HuH-7.5 (cell line): ENCODE data around the gene TSC22D3.

Experiments
- DNase-seq: peaks from one replicate; pipeline ENCODE4 v3.0.0; 2011; ENCODE audit warnings: low spot score

The TSC22D3 gene

DNA sequence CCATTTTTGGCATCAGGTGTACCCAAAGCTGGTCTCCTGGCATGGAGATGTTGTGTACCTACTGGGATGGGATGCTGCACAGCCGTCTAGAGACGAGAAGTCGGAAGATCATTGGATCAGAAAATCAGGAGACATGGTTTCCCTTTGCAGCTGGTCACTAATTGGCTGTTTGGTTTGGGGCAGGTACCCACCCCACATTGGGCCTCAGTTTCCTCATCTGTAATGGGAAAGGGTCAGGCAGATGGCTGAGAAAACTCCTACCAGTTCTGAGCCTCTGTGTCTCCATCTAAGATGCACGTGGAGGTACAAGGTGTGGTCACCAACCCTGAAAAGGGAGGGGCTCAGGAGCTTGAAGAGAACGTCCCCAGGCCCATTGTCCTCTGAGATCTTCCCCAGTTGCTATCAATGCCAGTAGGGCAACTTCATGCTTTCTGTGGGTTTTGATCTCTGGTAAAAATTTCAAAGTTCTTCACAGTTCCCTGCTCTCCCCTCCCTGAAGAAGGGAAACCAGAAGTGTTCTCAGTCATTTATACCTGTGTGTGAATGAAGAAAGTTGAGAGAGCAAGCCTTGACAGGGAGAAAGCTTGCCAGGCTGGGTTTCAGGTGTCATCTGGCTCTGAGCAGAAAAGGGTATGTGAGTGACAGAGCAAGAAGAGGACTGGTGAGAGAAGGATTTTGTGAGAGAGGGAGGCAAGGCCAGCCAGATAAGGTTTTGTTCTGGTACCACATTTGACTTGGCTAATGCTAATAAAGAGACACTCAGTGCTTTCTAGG lies 15.1 kb downstream of the TSC22D3 start:
- DNase-seq, result no peak

DNA sequence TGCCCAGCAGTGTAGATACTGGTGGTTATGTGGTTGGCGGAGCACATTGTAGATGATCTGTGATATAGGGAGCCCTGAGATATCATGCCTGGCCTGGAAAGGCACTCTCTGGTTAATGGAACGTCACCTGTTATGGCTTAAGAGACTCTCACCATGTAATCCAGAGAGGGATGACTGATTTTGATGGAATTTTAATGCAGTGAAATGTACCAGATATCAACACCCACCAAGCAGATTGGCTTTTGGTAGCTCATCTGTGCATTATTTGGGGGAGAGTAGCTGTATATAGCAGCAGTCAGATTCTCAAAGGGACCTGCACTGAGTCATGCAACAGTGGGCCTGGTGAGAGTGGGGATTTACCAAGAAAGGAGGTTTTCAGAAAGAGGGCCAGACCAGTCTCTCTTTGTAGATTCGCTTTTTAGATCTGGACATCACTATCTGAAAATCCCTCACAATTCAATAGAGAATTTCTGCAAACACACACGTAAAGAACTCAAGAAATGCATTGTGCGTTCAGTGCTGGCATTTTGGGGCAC lies 17.3 kb downstream of the TSC22D3 start:
- DNase-seq, result no peak

- DNase-seq, result no peak
Measured at GRCh38 chrX:107755721-107756120, 19.9 kb downstream of the TSC22D3 start.

- DNase-seq, result no peak
Measured at GRCh38 chrX:107753187-107753586, 22.4 kb downstream of the TSC22D3 start.

GRCh38 chrX:107752714-107753113 lies 22.9 kb downstream of the TSC22D3 start:
- no peak for DNase-seq

DNA sequence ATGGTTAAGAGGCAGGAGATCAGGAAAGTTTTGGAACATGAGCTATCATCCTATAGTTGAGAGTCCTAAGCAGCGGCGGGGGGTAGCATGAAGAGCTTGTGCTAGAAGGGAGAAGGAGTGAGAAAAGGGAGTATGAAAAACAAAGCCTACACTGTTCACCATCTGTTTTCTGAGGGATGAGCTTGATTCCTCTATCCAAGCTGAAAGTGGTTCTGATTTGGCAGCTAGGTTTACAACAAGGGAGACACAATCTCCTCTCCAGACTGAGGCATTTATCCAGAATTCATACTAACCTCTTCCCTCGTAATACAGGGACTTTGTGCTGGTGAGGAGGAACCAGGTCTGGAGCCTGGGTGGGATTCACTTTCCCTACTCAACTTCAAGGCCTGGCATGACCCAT lies 23.5 kb downstream of the TSC22D3 start:
- no peak for DNase-seq

- DNase-seq, result no peak
Measured at GRCh38 chrX:107750861-107751445, 24.6 kb downstream of the TSC22D3 start.

GRCh38 chrX:107750263-107750662 lies 25.3 kb downstream of the TSC22D3 start:
- DNase-seq, result no peak

- DNase-seq, result no peak
Measured at GRCh38 chrX:107748506-107748905, 27.1 kb downstream of the TSC22D3 start.

DNA sequence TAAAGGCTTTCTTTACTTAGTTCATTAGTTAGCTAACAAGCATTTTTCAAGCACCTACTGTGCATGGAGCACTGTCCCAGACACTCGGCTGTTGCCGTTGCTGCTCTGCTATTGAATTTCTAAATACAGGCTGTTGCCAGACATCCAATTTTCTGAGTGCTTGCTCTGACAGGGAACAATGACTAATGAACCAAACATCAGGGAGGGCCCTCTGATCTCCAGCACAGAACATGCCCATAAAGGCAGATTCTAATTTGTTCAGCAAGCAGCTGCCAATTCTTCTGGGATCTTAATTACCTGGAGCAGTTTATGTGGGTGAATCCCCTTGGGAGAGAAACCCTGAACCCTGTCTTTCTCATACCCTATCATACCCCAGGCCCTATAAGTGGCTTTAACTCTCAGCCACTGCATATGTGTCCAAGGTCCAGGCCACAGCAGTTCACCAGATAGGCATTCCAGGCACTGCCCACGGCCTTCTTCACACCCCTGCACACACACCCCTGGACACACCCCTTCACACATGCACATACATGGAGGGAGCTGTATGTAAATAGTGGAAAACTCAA lies 27.9 kb downstream of the TSC22D3 start:
- no peak for DNase-seq

DNA sequence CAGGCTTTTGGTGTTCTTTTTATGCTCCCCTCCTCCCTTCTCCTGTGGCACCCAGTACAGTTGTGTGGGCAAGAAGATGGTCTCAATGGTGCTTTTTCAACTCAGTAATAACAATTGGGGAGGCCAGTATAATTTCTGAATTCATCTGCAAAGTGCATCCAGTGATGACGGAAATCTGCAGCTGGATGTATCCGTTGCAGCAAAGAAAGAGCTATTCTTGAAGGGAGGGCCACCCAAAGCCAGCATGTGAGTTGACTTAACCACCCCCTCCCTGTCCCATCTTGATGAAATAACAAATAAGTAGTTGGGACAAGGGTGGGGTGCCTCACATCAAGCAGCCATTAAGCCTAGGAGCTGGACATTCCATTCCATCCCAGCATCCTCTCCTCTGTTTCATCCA lies 30.7 kb downstream of the TSC22D3 start:
- no peak for DNase-seq

GRCh38 chrX:107743995-107744394 lies 31.6 kb downstream of the TSC22D3 start:
- no peak for DNase-seq

GRCh38 chrX:107742700-107743191 lies 32.8 kb downstream of the TSC22D3 start:
- no peak for DNase-seq

DNA sequence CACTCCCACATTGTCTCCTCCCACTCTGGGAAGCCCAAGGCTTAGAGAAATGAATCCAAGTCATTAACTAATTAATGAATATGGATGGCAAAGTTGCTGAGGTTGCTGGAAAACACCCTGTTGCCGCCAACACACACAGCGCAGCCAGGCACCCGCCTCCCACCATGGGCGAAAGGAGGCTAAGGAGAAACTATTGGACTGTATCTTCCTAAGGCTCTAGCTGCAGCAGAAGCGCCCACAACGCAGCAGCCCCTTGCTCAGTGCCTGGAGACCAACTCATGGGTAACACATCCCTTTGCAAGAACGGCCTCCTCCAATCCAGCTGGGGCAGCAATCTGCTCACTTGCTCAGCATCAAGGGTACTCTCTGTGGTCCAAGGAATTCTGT lies 34.2 kb downstream of the TSC22D3 start:
- DNase-seq, result no peak

GRCh38 chrX:107739541-107739940 lies 36.0 kb downstream of the TSC22D3 start:
- no peak for DNase-seq

DNA sequence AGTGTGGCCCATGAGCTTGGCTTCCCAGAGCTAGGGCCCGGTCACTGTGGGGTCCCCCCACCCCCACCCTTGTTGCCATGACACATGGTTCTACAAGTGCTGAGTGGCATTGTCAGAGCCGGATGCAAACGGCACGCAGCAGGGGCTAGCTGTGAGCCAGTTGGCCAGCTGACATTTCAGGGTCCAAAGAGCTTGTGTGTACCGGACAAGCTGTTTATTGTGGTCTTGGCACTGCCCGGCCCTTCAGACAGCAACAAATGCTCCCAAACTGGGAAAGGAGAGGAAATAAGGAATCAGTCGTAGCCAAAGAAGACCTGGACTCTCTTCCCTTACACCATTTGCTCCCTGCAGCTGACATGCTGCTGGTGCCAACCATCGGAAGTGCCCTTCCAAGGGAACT lies 36.8 kb downstream of the TSC22D3 start:
- DNase-seq, result no peak

- no peak for DNase-seq
Measured at GRCh38 chrX:107738272-107738671, 37.3 kb downstream of the TSC22D3 start.

DNA sequence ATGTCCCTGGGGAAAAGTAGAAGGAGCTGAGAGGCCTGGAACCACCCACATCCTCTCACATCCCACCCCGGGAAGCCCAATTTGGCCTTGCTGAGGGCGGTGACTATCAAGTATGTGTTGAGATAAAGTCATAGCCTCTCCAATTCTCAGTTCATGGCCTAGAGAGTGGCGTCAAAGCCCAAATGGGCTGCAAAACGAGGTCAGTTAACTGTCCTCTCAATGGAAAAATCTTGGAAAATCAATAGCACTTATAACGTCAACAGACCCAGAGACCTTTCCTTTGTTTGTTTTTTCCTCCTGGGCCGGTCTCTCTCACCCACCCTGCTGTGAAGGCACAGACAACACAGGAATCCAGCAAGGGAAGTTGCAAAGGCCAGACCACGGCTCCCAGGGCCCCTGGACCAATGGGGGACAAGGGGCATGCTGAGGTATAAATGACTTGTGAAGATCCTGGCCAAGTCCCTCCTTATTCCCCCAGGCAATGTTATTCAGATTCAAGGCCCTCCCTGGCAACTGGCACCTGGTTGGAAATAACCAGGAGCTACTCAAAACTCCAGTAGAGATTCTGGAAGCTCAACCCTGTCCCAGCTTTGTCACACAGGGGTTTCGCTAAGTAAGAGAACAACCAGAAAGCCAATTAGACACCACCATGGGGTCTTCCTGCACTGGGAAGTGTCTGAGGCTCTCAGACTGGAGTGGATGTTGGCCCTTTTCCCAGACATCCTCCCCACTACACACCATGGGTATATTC lies 38.6 kb downstream of the TSC22D3 start:
- DNase-seq, result peak; percentile 38

DNA sequence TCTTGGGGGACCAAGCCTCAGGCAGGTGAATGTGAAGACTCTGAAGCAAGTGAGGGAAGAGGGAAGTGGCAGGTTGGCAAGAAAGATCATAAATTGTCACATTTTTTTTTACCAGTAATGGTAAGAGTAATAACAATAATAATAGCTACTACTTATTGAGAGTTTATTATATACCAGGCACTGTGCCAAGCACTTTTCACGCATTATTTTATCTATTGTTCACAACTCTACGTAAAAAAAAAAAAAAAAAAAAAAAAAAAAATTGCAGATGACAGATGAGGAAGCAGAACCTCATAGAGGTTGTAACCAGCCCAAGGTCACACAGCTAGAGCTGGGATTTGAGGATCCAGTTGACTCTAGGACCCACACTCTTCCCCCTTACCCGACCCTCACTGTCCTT lies 40.9 kb downstream of the TSC22D3 start:
- DNase-seq, result no peak

GRCh38 chrX:107733686-107734085 lies 41.9 kb downstream of the TSC22D3 start:
- DNase-seq, result no peak

- DNase-seq, result no peak
Measured at GRCh38 chrX:107731831-107732502, 43.6 kb downstream of the TSC22D3 start.
